Stimulated activated CD8-positive, alpha-beta memory T cell treated with anti-CD3 and anti-CD28 coated beads, Interleukin-7, amount 100 ng/mL, for 1 hour (primary cell): ENCODE measurements around the gene ANKRD44.

ENCODE experiments used
- DNase-seq, 2 donors: peaks; one replicate each; pipeline ENCODE4 v3.0.0-alpha.2; 2020; ENCODE audit warnings: low read depth in 2 of 2

ANKRD44 gene

DNA sequence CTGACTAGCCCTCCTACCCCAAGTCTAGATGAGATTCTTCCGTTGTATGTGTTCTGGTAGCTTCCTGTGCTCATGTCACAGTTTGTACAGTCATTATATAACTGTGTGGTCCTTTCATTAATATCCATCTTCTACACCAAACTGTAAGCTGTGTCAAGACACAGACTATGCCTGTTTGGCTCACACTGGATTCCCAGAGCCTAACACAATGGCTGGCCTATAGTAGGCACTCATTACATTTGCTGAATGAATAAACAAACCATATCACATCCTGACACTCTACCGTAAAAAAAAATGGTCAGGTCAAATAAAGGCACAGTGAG is 72.6 kb downstream of the ANKRD44 start:
- no peak for DNase-seq

DNA sequence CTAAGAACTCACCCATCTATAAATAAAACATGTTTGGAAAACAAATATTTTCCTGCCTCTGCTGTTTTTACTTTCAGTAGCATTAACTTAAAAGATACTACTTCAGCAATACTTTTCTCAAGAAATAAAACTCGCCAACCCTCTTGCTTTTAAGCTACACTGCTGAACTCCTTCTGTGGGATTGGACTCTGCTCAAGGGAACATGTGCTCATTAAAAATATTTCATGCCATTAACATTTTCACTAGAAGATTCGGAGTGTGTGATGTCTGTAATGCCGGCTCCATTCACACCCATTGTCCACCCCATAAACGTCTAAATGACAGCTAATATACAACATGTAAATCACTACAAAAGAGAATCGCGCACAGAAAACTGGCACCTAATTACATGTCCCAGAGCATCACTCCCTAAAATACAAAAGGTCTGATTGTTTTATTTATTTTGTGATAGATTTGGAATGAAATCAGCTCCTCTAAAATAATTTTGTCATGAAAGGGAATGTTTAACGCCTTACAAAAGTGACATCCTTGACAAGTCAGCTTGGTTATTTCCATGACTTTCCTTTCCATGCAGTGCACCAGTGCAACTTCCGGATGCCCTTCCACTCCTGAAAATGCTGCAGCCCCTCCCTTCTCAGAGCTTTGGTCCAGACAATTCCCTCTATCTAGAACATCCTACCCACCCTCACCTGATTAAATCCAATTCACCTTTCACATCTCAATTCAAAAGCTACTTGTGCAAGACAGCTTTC is 73.1 kb downstream of the ANKRD44 start:
- DNase-seq, result no peak

DNA sequence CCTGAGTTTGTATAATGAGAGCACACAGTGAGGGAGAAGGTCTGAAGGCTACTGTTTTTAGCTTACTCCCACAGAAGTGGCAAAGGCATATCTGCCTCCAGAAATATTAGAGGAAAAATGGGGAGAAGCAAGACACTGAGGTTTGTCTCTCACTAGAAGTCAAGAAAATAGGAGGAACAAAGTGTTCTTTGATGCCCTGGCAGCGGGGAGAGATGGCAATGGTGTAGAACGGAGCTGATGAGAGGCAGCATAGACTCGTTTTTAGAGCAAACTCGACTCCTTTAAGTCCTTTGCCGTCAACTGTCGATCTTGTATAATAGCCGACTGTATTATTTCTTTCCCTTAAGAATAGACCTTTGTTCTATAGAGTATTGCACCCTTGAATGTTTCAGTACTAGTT is 73.8 kb downstream of the ANKRD44 start:
- DNase-seq, result no peak

GRCh38 chr2:197236159-197236558 is 74.4 kb downstream of the ANKRD44 start:
- no peak for DNase-seq

GRCh38 chr2:197235711-197236110 is 74.9 kb downstream of the ANKRD44 start:
- DNase-seq, result no peak

GRCh38 chr2:197234671-197235191 is 75.8 kb downstream of the ANKRD44 start:
- DNase-seq, result no peak

- DNase-seq, result no peak
Measured at GRCh38 chr2:197233473-197233872, 77.1 kb downstream of the ANKRD44 start.

- no peak for DNase-seq
Measured at GRCh38 chr2:197232010-197232409, 78.6 kb downstream of the ANKRD44 start.

GRCh38 chr2:197229509-197230443 is 80.8 kb downstream of the ANKRD44 start:
- no peak for DNase-seq

DNA sequence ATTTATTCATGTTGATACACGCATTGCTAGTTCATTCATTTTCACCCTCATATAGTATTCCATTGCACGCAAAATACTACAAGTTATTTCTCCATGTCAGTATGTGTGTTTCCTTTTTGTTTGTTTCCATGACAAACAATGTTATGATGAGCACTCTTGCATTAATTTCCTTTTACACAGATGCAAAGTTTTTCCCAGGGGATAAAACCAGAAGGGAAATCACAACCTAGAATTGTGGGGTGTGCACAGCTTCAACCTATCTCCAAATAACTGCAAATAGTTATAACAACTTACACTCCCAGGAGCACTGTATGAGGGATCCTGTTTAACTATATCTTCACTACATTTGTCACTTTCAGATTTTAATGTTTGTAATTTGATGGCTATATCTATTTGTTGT is 87.1 kb downstream of the ANKRD44 start:
- no peak for DNase-seq

GRCh38 chr2:197219636-197220035 is 90.9 kb downstream of the ANKRD44 start:
- DNase-seq, result no peak

DNA sequence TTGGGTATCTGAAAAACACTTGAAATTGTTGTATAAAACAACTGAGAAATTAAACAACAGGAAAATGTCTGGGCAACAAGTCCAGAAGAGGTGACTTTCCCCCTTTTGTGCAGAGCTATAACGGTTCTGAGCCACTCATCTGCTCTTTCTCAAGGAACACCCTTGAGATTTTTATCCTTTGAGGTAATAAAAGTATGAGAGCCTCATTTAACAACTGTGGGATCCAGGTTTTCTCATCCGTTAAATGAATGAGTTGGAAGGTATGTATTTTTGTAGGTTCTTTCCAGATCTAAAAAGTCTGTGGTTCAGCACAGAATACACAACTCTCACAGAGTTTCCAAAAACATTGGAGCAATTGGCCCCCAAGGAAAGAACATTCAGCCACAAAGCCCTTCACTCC is 93.0 kb downstream of the ANKRD44 start:
- no peak for DNase-seq

DNA sequence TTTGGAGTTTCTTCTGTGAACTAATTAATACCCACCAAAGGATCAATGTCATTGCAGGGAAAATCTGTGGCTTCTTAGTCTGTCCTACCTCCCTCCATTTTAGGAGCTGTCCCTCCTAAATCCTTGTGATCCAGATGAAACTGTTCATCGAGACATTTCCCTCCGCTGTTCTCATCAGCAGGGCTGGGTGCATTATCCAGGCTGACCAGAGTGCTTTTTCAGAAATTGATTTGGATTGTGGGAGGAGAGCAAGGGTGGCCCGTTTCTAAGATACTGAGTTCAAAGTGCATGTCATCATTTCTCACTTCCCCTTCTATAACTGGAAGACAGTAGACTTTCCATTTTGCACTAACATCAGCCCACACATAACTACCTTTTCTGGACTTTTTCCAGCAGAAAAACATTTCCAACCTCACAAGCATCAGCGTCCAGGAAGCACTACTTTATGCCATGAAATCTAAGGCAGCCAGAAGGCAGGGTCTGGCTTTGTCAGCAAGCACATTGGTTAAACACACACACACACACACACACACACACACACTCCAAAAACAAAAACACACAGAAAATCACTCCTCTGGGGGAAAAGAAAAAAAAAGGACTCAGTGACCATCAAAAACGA is 94.1 kb downstream of the ANKRD44 start:
- DNase-seq, result no peak

DNA sequence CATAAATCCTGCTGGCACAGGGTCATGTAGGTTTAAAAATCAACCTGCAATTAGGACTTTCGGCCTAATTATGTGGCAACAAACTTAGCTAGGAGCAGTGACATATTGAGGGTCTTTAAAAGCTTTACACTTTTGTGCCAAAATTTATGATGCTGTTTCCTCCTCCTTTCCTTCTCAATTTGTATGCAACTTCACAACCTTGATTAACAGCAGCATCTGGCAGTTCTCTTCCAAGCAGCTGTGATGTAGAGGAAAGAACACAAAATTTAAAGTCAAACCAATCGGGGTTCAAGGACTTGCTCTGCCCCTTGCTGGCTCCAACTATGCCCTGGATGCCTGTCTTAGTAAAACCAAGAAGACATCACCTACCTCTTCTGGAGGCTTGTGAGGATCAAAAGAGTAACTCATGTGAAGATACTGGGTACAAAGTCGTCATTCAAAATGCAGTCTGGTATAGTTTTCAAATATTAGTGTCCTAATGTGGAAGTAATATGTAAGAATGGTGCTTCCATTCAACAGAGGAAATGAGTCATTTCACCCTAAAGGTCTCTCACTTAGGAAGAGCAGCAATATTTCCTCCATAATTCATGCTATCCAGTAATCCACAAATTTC is 94.7 kb downstream of the ANKRD44 start:
- no peak for DNase-seq

DNA sequence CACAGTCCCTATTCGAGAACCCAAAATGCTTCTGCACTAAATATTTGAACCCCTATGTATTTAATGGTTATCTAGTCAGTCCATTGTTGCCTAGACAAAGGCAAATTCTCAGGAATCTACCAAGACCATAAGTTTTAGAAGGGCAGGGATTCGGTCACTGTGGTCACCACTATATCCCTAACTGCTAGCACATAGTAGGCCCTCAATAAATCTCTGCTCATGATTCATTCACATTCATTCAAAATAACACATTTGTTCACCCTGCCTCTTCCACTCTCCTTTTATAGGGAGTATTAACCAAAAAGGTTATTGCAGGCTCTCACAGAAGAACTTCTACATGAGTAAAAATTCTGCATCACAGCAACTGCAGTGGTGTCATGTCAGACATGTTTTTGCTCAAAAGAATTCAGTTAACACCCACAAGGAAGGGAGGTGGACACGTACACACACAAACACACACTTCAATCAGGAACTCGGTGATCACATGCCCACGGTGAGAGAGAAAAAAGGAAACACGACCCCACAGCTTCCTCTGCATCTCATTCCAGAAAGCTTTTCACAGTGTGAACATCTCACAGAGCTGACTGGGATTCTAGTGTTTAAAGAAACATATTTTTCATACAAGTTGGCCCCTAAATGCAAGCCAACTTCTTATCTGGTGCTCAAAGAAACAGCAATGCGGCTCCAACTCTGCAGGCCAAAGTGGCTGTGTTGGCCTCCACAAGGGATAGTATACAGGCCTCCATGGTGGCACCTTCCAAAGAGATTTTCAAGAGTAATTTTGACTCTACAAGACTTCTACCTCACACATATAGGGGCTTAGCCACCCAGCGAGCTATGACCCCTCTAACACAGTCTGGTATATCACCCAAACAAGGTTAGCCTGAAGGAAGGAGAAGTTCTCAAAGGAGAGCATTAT is 98.0 kb downstream of the ANKRD44 start:
- no peak for DNase-seq

DNA sequence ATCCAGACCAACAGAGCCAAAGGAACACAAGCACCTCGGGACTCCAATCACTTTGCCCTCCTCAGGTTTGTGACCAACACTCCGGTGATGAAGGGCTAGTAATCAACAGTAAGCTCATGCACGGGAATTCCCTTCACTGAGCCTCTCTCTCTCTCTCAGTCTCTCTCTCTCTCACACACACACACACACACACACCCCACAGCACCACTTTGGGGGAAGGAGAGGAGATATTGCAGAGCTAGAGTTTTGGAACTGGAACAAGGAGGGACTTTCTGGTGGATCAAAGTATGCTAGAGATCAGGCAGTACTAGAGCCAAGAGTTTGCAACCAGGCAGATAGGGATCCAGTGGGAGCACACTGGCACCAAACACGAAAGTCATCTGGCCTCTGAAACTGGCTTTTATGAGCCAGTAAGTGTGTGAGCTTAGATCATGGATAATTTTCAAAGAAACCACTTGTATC is 98.7 kb downstream of the ANKRD44 start:
- no peak for DNase-seq

- no peak for DNase-seq
Measured at GRCh38 chr2:197210430-197210829, 100.2 kb downstream of the ANKRD44 start.

GRCh38 chr2:197209742-197210408 is 100.7 kb downstream of the ANKRD44 start:
- no peak for DNase-seq

DNA sequence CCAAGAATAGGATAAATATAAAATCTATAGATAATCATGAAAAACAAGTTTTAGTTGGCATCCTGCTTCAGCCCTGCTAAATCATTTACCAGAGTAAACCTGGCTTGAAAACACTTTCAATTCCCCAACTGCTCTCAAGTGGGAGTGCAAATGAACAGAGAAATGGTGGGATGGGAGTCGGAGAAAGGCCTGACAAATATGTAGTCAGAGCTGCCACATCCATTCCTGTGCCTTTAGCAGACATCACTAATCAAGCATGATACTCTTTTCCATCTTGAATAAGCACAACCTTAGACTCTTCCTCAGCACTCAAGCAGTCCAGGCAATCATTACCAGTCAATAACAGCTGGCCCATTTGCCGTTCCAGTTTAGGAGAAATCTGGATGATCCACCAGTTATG is 101.3 kb downstream of the ANKRD44 start:
- DNase-seq, result no peak

DNA sequence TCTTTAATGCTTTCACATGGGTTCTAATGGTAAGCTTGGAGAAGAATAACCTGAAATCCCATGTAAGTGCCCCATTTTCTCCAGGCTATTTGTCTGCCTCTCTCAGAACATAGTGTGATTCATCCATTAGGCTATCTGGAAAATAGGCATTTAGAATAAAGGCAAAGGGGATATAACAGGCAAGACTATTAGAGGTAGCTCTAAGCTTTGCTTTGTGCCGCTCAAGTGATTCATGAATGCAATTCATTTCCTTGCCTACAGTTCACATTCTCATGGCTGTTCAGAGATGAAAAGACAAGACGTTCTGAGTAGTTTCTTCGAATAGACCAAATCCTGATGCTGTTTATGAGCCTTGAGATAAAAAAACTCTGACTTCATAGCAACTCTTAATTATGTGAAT is 101.7 kb downstream of the ANKRD44 start:
- no peak for DNase-seq
